ENCODE results near the gene CRHR2. TPM values are rescaled to one million over a fixed set of nuclear protein-coding genes. Genes with fewer than 3 reads are reported as not detected.

The CRHR2 gene
- polyA plus RNA-seq, 1 donor from 2014 or later = 0.15 TPM

GRCh38 chr7:30690011-30690410 is 7.8 kb upstream of the CRHR2 start:
- Histone ChIP-seq H2AFZ (ENCODE audit: low read depth, low read length) (no peak overlapping the region), H3K9ac (ENCODE audit: low read length) (no peak overlapping the region), H3K4me3 (ENCODE audit: low read length) (no peak overlapping the region), H3K79me2 (replicated peaks; ENCODE audit: insufficient read depth, low read length) (no peaks in the 10 kb centered on the region), H3F3A (ENCODE audit: insufficient read depth, low read length, poor library complexity, severe bottlenecking) (no peaks in the 10 kb centered on the region), H3K27me3 (ENCODE audit: insufficient read depth, low read depth, low read length) (no peaks in the 10 kb centered on the region), H3K9me2 (ENCODE audit: insufficient read depth, low read length) (no peaks in the 10 kb centered on the region), H4K20me1 (ENCODE audit: insufficient read depth) (no peaks in the 10 kb centered on the region), H3K9me3 (ENCODE audit: low read length) (no peaks in the 10 kb centered on the region), H3K27ac (ENCODE audit: low read length) (no peak overlapping the region), H3K36me3 (ENCODE audit: insufficient read depth, low read length) (no peaks in the 10 kb centered on the region), H3K4me2 (ENCODE audit: low read length) (no peak overlapping the region)
- TF ChIP-seq EP300 (conservative IDR thresholded peaks at IDR 0.05; ENCODE audit: poor library complexity, severe bottlenecking) (no peak), EZH2 (IDR thresholded peaks at IDR 0.05; ENCODE audit: borderline replicate concordance, insufficient read depth, low read length, poor library complexity, severe bottlenecking) (no peak), RAD21 (conservative IDR thresholded peaks at IDR 0.05) (no peak), SMC3 (conservative IDR thresholded peaks at IDR 0.05; ENCODE audit: poor library complexity) (no peak)
- TF ChIP-seq, protein P1, sequence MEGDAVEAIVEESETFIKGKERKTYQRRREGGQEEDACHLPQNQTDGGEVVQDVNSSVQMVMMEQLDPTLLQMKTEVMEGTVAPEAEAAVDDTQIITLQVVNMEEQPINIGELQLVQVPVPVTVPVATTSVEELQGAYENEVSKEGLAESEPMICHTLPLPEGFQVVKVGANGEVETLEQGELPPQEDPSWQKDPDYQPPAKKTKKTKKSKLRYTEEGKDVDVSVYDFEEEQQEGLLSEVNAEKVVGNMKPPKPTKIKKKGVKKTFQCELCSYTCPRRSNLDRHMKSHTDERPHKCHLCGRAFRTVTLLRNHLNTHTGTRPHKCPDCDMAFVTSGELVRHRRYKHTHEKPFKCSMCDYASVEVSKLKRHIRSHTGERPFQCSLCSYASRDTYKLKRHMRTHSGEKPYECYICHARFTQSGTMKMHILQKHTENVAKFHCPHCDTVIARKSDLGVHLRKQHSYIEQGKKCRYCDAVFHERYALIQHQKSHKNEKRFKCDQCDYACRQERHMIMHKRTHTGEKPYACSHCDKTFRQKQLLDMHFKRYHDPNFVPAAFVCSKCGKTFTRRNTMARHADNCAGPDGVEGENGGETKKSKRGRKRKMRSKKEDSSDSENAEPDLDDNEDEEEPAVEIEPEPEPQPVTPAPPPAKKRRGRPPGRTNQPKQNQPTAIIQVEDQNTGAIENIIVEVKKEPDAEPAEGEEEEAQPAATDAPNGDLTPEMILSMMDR (IDR thresholded peaks at IDR 0.05; ENCODE audit: poor library complexity, severe bottlenecking) = no peak

- H3K9ac ChIP-seq (ENCODE audit: low read length) = no peak overlapping the region
- H3K9me2 ChIP-seq (ENCODE audit: insufficient read depth, low read length) = no peaks in the 10 kb centered on the region
- no peak overlapping the region for H3K27ac ChIP-seq (ENCODE audit: low read length)
- TF ChIP-seq MXI1 (conservative IDR thresholded peaks at IDR 0.05; ENCODE audit: poor library complexity, severe bottlenecking) = no peak
- TF ChIP-seq, protein P1 (IDR thresholded peaks at IDR 0.05; ENCODE audit: poor library complexity, severe bottlenecking) = no peak
- TF ChIP-seq POLR2AphosphoS5 (IDR thresholded peaks at IDR 0.05) = no peak
- no peak for TF ChIP-seq REST (IDR thresholded peaks at IDR 0.05; ENCODE audit: borderline replicate concordance)
- no peak for TF ChIP-seq TAF1 (IDR thresholded peaks at IDR 0.05; ENCODE audit: low read depth)
- TF ChIP-seq SMC3 (conservative IDR thresholded peaks at IDR 0.05; ENCODE audit: poor library complexity) = no peak
- no peak for TF ChIP-seq EZH2 (IDR thresholded peaks at IDR 0.05; ENCODE audit: borderline replicate concordance, insufficient read depth, low read length, poor library complexity, severe bottlenecking)
- TF ChIP-seq EP300 (conservative IDR thresholded peaks at IDR 0.05; ENCODE audit: poor library complexity, severe bottlenecking) = no peak
- TF ChIP-seq RAD21 (conservative IDR thresholded peaks at IDR 0.05) = no peak
- H3K27me3 ChIP-seq (ENCODE audit: insufficient read depth, low read depth, low read length) = peaks cover 8% of the 10 kb centered on the region
- no peak overlapping the region for H3K4me2 ChIP-seq (ENCODE audit: low read length)
- H3K9me3 ChIP-seq (ENCODE audit: low read length) = no peaks in the 10 kb centered on the region
- no peaks in the 10 kb centered on the region for H3K36me3 ChIP-seq (ENCODE audit: insufficient read depth, low read length)
- H2AFZ ChIP-seq (ENCODE audit: low read depth, low read length) = no peak overlapping the region
- H4K20me1 ChIP-seq (ENCODE audit: insufficient read depth) = no peaks in the 10 kb centered on the region
- H3F3A ChIP-seq (ENCODE audit: insufficient read depth, low read length, poor library complexity, severe bottlenecking) = no peaks in the 10 kb centered on the region
- H3K79me2 ChIP-seq (replicated peaks; ENCODE audit: insufficient read depth, low read length) = no peaks in the 10 kb centered on the region
- no peak overlapping the region for H3K4me3 ChIP-seq (ENCODE audit: low read length)
Observed at GRCh38 chr7:30688718-30689221, 6.5 kb upstream of the CRHR2 start.

All from neural cell (in vitro differentiated cells).